ENCODE measurements around the gene USP2. TPM values are rescaled to one million over a fixed set of nuclear protein-coding genes. Genes with fewer than 3 reads are reported as not detected.

The USP2 gene
- total RNA-seq, 1 experiment from 2014 or later, result 0.14 TPM

DNA sequence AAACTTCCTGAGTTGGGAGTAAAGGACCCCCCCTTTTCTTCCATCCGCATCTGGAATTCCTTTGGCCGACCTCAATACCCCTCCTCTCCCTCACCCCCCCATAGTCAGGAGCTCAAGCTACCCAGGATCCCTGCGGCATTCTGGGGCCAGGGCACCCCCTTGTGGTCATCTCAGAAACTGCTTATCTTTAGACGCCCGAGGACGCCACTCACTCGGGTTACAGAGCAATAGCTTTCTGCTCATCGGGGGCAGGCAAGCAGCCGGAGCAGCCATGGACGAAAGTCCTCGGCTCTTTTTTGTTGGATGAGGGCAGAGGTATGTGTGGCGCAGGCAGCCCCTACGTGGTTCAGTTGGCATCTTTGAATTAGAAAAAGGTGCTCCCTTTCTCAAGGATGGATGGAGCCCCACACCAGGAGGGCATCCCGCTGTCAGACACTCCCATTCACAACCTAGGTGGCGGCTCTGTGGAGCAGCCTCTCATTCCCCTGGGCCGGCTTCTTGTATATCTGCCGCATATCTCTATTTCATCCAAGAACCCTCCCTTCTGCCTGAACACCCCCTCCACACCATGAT is 43.1 kb downstream of the USP2 start:
- intact Hi-C loops (cut with micrococcal nuclease), result no loop called here
- Mint-ChIP-seq H3K36me3 (ENCODE audit: insufficient read depth, unreplicated experiment) (peaks cover 8% of the 10 kb centered on the region), H3K27me3 (ENCODE audit: insufficient read depth, unreplicated experiment) (peaks cover 11% of the 10 kb centered on the region), H3K4me1 (ENCODE audit: insufficient read depth, unreplicated experiment) (peaks cover 31% of the 10 kb centered on the region), H3K27ac (ENCODE audit: low read depth, unreplicated experiment) (no peak overlapping the region), H3K9me3 (ENCODE audit: unreplicated experiment) (no peaks in the 10 kb centered on the region), H3K4me3 (ENCODE audit: unreplicated experiment) (no peak overlapping the region)
- DNase-seq (ENCODE audit: unreplicated experiment), result peak; percentile 74
- BruUV-seq (replicated peaks), result no TSS peak
- CTCF ChIA-PET, result interaction anchor here (0.5 to 5.9 kb wide), 32 partner anchors 10 to 868 kb away, joined by 3 to 49 read pairs (median 4); partner anchors contain the start of genes CBL, TRAPPC4 and USP2
- POLR2A ChIA-PET, result interaction anchor here (0.6 to 1.6 kb wide), 8 partner anchors 18 to 432 kb away, joined by 3 to 6 read pairs (median 3); partner anchors contain the start of gene USP2
- peak; percentile 56 for TF ChIP-seq CTCF (IDR thresholded peaks at IDR 0.05; ENCODE audit: unreplicated experiment)

DNA sequence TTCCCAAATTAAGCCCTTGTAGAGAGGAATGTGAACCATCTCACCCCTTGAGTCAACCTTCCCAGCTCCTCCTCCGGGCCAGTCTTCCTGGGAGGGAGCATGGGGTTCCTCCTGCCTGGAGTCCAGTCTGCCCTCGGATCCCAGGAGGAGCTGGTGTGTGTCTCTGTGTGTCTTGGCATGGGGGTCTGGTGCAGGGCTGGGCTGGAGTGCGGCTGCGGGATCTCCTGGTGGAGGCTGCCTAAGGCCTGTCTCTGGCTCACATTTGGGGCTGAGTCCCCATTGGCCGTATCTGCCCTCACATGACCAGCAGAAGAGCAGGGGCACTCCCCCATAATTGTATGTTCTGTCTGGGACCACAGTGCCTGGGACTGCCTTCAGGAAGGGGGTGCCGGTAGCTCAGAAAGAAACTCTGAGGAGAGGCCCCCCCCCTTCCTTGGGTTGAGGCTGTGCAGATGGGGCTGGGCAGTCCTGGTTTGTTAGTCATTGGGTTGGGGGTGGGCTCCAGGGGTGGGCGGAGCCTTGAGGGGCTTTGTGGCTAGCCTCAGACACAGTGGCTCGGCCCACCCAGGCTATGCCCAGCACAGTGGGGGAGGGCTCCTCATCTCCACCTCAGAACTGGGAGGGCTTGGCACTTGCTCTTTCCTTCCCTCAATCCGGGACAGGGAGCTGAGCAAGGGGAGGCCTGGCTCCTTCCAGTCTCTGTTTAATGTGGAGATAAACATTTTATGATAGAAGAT is 43.7 kb downstream of the USP2 start:
- TF ChIP-seq CTCF (IDR thresholded peaks at IDR 0.05; ENCODE audit: unreplicated experiment), result no peak
- H3K36me3 Mint-ChIP-seq (ENCODE audit: insufficient read depth, unreplicated experiment), result peaks cover 8% of the 10 kb centered on the region
- H3K9me3 Mint-ChIP-seq (ENCODE audit: unreplicated experiment), result no peaks in the 10 kb centered on the region
- H3K27me3 Mint-ChIP-seq (ENCODE audit: insufficient read depth, unreplicated experiment), result peaks cover 11% of the 10 kb centered on the region
- intact Hi-C loops (cut with micrococcal nuclease), result no loop called here
- peaks cover 31% of the 10 kb centered on the region for H3K4me1 Mint-ChIP-seq (ENCODE audit: insufficient read depth, unreplicated experiment)
- BruUV-seq (replicated peaks), result no TSS peak
- no peak for DNase-seq (ENCODE audit: unreplicated experiment)
- no peak overlapping the region for H3K27ac Mint-ChIP-seq (ENCODE audit: low read depth, unreplicated experiment)
- POLR2A ChIA-PET, result interaction anchor here (0.6 to 1.6 kb wide), 10 partner anchors 12 to 433 kb away, joined by 3 to 6 read pairs (median 3); partner anchors contain the start of gene USP2
- CTCF ChIA-PET, result interaction anchor here (0.5 to 5.9 kb wide), 39 partner anchors 9 to 1430 kb away, joined by 3 to 49 read pairs (median 4); partner anchors contain the start of genes CBL, HMBS, MFRP and TRAPPC4
- H3K4me3 Mint-ChIP-seq (ENCODE audit: unreplicated experiment), result no peak overlapping the region

DNA sequence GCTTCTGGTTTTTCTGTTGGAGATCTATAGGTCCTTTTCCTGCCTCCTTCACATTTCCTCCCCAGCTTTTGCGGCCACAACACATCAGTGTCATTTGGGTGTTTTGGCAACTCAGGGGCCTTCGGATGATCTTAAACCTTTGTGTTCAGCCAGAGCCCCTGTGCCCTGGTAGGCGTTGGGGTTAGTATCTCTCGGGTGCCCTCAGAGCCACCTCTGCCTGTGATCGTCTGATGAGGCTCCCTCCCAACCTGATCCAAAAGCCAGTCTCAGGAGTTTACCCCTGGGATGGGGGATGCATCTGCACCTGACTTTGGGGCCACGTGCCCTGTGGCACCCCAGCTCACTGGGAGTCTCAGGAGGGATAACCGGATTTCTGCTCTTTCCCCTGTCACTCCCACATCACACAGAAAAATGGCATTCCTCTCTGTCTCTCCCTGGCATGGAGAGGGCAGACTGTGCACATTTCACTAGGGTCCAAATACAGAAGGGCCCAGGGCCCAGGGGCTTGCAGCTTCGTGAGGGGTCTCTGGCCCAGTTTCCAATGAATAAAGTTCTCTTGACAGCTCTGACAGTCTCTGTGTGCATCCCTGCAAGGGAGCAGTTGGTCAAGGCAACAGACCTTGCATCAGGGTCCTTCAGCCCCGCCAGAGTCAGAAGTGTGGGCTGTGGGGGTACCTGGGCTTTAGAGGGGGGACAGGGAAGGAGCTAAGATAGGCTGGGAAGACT is 44.6 kb downstream of the USP2 start:
- intact Hi-C loops (cut with micrococcal nuclease), result no loop called here
- TF ChIP-seq CTCF (IDR thresholded peaks at IDR 0.05; ENCODE audit: unreplicated experiment), result no peak
- POLR2A ChIA-PET, result interaction anchor here (0.6 to 1.6 kb wide), 5 partner anchors 11 to 243 kb away, joined by 3 to 6 read pairs (median 3); no protein-coding TSS in a partner anchor
- BruUV-seq (replicated peaks), result no TSS peak
- DNase-seq (ENCODE audit: unreplicated experiment), result no peak
- Mint-ChIP-seq H3K4me1 (ENCODE audit: insufficient read depth, unreplicated experiment) (peaks cover 31% of the 10 kb centered on the region), H3K36me3 (ENCODE audit: insufficient read depth, unreplicated experiment) (peaks cover 8% of the 10 kb centered on the region), H3K27me3 (ENCODE audit: insufficient read depth, unreplicated experiment) (peaks cover 11% of the 10 kb centered on the region), H3K27ac (ENCODE audit: low read depth, unreplicated experiment) (no peak overlapping the region), H3K4me3 (ENCODE audit: unreplicated experiment) (peak overlapping the region; percentile 42), H3K9me3 (ENCODE audit: unreplicated experiment) (no peaks in the 10 kb centered on the region)
- CTCF ChIA-PET, result interaction anchor here (0.6 to 5.9 kb wide), 18 partner anchors 9 to 772 kb away, joined by 3 to 49 read pairs (median 5); partner anchors contain the start of genes CBL, HMBS and MFRP
